Daoy (cell line): ENCODE results near the gene RFWD3. TPM values are rescaled to one million over a fixed set of nuclear protein-coding genes. Genes with fewer than 3 reads are reported as not detected.

Experiments
- DNase-seq: peaks from one replicate; pipeline ENCODE4 v3.0.0-alpha.2; 2015; ENCODE audit warnings: low read depth
- total RNA-seq: library from RNA; depleted of rRNA; stranded (reverse); fragments of >200 nt; shearing (Covaris generic); gene quantifications from 2 replicates; pipeline ENCODE4 v1.2.3, GENCODE V29; 2014

RFWD3 gene
- total RNA-seq, 1 experiment from 2014 or later, result 35.3 TPM

DNA sequence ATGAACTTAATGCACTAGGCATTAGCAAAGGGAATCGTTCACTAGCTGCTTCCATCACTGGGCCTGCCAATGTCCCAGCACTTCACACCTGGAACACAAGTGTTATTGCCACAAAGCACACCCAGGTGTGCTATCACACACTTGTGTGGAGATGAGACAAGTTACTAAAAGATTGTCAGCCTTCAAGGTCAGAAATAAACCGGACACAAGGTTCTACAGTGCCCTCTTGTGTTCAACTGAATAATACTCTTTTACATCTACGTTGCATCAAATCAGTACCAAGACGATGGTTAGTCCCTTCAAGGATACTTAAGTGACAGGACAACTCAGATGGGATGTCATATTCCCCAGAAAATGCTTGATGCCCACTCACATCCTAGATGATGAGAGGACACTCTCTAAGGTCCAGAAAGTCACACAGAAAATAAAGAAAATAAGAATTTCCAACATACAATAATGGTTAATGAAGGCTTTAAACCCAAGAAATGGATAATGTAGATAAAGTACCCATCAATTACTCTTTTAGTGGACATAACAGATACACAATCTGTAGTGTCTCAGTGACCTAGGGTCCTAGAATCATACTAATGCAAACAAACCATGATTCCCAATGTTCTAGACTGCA, 43.4 kb downstream of the RFWD3 start:
- peak; percentile 11 for DNase-seq

GRCh38 chr16:74622005-74622404, 44.7 kb downstream of the RFWD3 start:
- DNase-seq, result no peak

- no peak for DNase-seq
Observed at GRCh38 chr16:74617206-74617788, 49.4 kb downstream of the RFWD3 start.

GRCh38 chr16:74611721-74612120, 55.0 kb downstream of the RFWD3 start:
- DNase-seq, result no peak

DNA sequence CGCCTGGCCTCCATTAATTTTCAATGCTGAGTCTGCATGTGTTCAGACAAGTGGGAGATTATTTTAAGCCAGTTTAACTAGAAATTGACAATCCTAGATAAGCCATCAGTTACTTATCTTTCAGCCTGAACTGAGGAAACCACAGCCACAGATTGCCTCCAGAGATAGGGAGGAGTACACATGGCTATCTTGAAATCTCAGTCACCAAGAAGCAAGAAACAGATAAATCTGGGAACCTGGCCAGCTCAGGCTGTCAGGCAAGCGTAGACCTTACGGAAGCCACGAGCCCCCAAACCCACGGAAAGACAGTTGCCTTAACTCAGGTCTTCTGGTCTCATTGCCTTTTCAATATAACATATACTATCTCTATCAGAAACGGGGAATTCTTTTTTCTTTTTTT, 57.7 kb downstream of the RFWD3 start:
- DNase-seq, result no peak

DNA sequence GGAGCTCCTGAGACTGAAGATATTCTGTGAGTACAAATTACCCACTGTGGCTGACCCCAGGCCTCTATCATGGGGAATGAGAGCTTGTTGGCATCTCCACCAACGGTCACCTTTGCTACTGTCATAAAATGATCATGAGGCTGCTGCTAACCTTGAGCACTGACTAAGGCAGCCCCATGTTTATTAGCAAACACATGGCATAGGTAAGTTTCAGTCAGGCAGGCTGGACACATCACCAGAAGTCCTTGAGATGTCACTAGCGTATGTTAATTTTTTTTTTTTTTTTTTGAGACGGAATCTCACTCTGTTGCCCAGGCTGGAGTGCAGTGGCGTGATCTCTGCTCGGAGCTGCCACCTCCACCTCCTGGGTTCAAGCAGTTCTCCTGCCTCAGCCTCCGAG, 58.3 kb downstream of the RFWD3 start:
- no peak for DNase-seq

- DNase-seq, result peak; percentile 14
Observed at GRCh38 chr16:74607962-74608356, 58.7 kb downstream of the RFWD3 start.

GRCh38 chr16:74607310-74607961, 59.2 kb downstream of the RFWD3 start:
- DNase-seq, result no peak

DNA sequence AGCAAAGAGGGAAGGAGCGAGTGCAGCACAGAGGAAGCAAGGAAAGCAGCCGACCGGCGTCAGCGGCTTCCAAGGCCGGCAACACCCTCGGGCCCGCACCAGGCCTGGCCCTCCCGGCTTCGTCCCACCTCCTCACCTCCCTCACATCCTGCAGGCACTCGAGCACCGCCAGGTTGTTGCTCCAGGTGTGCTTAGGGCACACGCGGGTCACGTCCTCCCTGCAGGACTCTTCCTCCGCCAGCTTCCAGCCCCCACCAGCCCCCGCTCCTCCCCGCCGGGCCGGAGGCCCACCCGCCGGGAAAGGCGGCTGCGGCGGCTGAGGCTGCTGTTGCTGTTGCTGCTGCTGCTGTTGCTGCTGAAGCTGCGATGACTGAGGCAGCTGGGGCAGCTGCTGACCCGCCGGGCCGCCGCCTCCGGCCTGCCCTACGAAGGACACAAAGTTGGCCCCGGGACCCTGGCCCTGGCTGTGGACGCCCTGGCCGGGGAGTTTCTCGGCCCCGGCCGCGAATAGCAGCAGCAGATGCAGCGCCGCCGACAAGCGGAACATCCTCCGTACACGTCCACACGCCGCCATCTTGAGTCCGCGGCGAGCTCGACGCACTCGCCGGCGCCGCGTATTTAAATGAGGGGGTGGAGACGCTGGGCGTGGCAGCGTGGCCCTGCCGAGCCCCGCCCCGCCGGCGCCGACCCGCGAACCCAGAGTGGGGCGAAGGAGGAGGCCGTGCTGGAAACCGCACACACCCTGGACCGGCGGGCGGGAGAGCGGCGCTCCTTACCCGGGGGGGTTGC, 60.0 kb downstream of the RFWD3 start, which contains the start of gene GLG1:
Gene GLG1, minus strand, starts transcription at position 594 of the 789 bp plus-strand sequence. Its CDS starts 20 bp downstream, at position 574.
- DNase-seq, result peak; percentile 91

GRCh38 chr16:74605746-74606520, 60.7 kb downstream of the RFWD3 start:
- no peak for DNase-seq

GRCh38 chr16:74605332-74605731, 61.3 kb downstream of the RFWD3 start:
- DNase-seq, result no peak

DNA sequence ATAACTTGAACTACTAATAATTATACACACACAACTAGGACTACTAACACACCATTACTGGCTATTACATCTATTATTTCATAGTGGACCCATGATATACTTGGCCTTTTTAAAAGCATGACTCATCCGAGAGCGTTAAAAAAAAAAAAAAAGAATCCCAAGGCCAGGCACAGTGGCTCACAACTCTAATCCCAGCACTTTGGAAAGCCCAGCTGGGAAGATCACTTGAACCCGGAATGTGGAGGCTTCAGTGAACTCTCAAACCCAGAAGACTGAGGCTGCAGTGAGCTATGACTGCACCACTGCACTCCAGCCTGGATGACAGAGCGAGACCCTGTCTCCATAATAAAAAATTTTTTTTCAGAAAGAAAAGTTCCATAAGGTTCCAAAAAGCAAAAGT, 62.8 kb downstream of the RFWD3 start:
- DNase-seq, result no peak

DNA sequence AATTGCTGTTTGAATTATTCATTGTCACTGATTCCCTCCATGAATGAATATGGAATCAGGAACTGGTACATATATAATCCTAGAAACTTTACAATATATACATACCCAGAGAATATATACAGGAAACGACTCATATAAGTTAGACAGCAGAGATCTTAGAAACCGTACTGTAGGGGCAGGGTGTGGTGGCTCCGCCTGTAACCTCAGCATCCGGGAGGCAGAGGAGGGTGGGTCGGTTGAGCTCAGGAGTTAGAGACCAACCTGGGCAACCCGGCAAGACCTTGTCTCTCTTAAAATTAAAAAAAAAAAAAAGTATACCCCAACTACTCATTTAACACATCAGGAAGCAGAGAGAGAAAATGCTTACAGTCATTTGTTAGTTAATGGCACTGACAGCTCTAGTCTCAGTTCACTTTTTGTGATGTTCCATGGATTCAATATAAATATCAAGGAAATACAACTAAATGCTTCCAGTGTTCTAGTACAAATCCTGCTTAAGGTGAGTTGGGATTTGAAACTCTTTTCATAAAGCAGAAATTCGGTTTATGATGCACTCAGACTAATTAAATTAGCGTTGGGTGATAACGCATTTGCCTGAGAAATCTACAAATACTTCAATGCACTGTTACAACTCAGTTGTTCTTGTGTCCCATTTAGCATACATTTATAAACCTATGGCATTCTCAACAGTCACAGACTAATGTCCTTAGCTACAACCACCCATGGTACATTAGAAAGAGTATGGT, 65.4 kb downstream of the RFWD3 start:
- DNase-seq, result peak; percentile 19

DNA sequence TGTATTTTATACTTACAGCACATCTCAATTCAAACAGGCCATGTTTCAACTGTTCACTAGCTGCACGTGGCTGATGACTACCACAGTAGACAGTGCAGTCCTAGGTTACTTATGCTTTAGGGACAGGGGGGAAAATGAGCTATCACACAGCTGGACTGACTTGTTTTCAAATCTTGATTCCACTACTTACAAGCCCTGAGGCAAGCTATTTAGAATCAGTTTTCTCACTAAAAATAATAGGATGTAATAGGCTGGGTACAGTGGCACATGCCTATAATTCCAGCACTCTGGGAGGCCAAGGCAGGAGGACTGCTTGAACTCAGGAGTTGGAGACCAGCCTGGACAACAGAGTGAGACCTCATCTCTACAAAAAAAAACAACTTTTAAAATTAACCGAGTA, 70.1 kb downstream of the RFWD3 start:
- DNase-seq, result no peak

GRCh38 chr16:74592847-74593246, 73.8 kb downstream of the RFWD3 start:
- DNase-seq, result no peak

- DNase-seq, result no peak
Observed at GRCh38 chr16:74591876-74592650, 74.6 kb downstream of the RFWD3 start.

DNA sequence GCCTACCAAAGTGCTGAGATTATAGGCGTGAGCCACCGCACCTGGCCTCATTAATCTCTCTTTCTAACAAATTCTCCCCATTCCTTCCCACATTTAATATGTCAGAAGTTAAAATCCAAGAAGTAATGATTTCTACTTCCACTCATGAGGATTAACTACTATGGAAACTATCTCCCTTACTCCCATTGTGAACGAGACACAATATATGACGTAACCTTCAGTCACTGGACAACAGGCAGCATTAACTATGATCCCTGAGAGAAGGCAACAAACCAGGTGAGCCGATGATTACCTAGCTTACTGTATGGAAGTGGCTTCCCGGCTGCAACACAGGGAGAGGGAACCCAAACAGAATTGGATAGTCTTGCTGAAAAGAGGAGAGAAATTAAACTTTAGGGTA, 79.7 kb downstream of the RFWD3 start:
- DNase-seq, result no peak

DNA sequence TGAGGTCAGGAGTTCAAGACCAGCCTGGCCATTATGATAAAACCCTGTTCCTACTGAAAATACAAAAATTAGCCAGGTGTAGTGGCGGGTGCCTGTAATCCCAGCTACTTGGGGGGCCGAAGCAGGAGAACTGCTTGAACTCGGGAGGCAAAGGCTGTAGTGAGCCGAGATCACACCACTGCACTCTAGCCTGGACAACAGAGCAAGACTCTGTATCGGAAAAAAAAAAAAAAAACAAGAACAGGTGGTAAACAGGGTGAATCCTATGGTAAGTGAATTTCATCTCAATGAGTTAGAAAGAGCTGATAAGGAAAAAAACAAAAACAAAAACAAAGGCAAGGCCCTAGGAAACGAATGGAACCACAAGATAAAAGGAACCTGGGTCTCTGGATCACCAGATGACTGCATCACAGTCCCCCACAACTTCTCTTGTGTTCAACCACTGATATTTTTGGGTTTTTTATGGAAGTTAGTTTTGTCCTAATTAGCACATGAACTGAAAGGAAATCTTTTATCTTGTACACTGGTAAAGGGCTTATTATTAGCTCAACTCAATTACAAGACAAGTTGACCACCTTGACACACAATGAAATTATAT, 80.7 kb downstream of the RFWD3 start:
- DNase-seq, result no peak

DNA sequence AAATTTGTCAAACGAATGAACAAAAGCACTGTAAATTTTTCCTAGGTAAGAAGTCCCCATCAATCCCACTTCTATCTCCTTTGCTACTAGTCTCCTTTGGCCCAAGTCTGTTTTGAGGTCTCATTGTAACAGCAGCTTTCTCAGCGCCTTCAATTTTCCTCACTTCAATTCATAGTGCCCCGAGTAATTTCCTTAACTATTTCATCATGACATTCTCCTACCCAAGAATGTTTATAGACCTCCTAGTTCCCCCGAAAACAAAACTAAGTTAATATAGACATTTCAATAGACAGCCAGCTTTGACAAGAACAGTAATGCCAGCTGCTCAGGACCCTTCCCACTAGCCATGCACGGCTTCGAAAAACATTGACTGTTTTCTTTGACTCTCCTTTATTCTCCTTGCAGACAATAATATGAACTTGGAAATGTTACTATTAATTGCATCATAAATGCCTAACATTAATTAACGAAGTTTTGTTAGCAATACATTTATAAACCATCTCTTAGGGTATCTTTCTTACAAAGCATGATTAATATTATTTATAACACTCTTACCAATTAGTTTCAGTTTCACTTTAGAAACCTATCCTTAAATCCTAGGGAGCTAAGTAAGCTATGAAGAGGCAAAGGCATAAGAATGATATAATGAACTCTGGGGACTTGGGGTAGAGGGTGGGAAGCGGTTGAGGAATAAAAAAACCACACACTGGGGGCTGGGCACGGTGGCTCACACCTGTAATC, 82.6 kb downstream of the RFWD3 start:
- DNase-seq, result no peak
